ENCODE data around the gene FIG4.
"Not testable (repeated sequence)": the region's sequence is repeated elsewhere in the genome, so short reads cannot be mapped to it uniquely, and the experiment has no call there.

The FIG4 gene

DNA sequence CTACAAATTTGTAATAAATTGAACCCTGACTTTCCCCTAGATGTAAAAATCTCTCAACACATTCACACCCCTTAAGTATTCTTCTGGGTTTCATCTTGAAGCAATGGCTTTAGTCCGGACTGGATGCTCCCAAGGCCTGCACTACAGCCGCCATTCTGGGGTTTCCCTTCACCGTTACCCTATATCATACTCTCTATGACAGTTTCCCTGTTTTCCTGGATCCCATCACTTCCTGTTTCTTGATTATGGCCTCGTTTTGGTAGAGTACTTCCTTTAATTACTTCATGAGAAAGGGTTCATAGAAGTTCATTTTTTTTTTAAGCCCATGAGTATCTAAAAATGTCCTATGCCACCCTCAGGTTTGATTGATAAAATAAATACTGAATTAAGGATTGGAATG, 11.7 kb downstream of the FIG4 start:
- DNase-seq (ENCODE audit: low read depth in 3 of 3): no peak

DNA sequence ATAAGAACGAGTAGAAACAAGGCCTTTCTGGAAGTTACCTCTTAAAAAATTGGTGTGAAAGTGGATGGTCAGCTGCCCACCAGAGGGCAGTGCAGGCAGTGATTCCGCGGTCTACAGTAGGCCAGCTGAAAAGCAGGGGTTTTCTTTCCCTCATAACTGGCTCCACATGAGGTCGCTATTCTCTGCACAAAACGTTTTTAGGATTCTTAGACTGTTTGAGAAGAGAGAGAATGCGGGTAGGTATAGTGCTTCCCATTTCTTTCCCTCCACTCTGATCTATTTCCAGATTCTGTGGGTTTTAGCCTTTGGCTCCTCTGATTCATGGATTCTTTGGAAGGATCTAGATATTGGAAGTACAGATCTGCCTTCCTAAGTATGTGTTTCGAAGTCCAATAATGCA, 14.2 kb downstream of the FIG4 start:
- DNase-seq (ENCODE audit: low read depth in 3 of 3): peak; percentile 35 to 72 (median 52)

DNA sequence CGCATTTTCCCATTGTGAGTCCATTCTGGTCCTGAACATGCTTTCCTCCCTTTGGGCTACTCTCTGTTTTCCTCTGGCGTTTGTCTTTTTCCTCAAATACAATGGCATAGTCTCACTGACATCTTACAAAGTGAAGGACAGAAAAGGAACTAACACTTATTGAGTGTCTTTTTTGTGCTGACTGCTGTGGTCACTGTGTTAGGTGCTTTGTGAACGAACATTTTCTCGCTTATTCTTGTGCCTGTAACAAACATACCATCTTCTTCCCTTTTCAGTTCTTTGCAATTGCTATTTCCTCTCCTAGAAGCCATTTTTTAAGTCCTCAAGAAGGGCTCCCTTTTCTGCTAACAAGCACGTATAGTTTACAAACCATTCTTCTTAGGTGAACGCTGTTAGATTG, 15.4 kb downstream of the FIG4 start:
- DNase-seq (ENCODE audit: low read depth in 3 of 3): no peak

DNA sequence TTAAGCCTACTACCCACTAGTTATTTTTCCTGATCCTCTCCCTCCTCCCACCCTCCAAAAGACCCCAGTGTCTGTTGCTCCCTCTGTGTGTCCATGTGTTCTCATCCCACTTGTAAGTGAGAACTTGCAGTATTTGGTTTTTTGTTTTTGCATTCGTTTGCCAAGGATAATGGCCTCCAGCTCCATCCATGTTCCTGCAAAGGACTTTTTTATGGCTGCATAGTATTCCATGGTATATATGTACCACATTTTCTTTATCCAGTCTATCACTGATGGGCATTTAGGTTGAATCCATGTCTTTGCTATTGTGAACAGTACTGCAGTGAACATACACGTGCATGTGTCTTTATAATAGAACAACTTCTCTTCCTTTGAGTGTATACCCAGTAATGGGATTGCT, 17.0 kb downstream of the FIG4 start:
- not testable (repeated sequence) for DNase-seq (ENCODE audit: low read depth in 3 of 3)

DNA sequence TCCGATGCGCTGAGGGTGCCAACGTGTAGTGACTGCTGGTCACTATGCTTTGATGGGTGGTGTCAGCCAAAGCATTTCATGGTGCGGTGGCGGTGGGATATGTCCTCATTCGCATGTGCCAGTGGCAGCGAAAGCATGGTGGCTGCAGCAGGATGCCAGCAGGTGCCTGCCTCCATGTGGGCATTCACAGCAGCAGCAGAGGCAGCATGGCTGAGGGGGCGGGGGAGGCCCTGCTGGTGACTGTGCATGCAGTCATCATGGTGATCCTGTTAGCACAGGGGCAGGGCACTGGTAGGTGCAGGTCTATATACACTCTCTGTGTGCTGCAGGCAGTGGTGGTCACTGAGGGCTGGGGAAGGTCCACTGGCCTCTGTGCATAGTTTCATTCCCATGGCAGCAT, 22.0 kb downstream of the FIG4 start:
- peak in 1 of 3 experiments; percentile 4 for DNase-seq (ENCODE audit: low read depth in 3 of 3)

DNA sequence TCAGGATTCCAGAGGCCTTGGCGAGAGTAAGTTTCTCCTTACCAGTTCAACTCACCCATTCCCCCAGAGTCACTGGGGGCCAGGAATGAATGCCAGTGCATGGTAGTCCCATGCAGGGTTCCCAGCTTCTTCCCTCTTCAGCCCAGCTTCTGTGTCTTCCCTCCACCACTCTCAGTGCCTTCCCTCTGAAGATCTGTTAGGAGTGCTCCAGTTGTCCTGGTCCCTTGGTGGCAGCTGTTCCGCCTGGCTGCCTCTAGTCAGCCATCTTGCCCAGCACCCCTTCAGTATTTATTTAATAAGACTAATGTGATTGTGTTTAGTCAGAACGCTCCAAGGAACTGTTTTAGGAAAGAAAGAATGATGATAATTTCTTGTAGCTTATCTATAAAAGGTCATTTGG, 23.1 kb downstream of the FIG4 start:
- DNase-seq (ENCODE audit: low read depth in 3 of 3): no peak

DNA sequence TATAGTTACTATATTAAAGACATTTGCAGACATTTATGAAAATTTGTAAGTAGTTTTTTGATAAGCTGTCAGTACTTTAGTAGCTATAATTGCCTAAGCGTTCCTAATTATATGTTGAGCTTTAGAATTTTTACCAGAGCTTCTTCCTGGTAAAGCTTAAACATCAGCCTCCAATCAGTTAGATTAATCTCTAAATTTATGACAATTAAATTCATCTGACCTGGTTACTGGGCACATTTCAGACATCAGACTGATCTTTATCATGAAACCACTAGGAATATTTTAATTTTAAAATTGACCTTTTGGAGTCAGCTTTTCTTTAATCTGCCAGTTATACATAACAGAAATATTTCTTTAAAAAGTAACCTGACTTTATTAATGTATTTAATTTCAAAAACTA, 23.5 kb downstream of the FIG4 start:
- DNase-seq (ENCODE audit: low read depth in 3 of 3): no peak

DNA sequence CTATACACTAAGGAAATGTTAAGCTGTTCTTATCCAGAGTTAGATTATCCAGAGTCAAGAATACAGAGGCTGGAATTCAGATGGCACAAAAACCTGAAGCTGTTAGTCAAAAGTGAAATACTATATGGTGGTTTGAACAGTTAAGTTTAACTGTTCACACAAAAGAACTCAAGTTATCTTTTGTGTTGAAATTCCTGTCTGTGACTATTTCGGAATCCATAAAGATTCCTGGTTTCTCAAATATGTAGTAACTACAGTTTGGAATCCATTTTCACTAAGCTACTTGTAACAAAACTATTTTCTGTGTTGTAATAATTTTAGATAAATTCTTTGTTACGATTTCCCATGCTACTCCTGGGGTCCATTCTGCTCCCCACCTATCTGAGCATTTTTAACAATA, 24.5 kb downstream of the FIG4 start:
- DNase-seq (ENCODE audit: low read depth in 3 of 3): no peak

DNA sequence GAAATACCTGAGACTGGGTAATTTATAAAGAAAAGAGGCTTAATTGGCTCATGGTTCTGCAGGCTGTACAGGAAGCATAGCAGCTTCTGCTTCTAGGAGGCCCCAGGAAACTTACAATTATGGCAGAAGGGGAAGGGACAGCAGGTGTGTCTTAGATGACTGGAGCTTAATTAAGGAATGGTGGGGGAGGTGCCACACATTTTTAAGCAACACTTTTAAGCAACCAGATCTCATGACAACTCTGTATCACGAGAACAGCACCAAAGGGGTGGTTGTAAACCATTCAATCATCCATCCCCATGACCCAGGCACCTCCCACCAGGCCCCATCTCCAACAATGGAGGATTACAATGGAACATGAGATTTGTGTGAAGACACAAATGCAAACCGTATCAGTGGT, 26.9 kb downstream of the FIG4 start:
- no peak for DNase-seq (ENCODE audit: low read depth in 3 of 3)

DNA sequence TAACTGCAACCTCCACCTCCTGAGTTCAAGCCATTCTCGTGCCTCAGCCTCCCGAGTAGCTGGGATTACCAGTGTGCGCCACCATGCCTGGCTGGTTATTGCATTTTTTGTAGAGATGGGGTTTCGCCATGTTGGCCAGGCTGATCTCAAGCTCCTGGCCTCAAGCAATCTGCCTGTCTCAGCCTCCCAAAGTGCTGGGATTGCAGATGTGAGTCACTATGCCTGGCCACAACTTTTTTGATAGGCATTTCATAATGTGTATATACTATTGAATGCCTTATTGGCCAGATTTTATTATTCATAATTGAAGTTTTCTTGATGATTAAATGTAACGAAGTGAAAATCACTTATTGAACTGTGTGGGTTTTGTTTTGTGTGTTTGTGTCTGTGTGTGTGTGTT, 27.9 kb downstream of the FIG4 start:
- no peak for DNase-seq (ENCODE audit: low read depth in 3 of 3)

DNA sequence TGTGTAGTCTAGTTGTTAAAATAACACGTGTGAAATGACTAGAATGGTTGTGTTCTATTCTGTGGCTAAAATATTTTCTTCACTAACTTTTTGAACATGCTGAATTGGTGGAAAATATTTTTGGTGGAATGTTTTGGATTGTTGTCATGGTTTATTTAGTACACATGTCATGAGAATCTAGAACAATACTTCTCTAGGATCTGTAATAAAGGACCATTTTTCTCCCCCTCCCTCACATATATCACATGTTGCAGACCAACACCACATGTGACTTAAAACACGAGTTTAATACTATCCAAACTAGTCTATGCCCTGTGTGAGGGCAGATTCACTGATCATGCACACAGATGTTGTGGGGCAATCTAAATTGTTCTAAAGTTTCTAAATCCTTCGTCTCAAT, 29.2 kb downstream of the FIG4 start:
- DNase-seq (ENCODE audit: low read depth in 3 of 3): no peak

DNA sequence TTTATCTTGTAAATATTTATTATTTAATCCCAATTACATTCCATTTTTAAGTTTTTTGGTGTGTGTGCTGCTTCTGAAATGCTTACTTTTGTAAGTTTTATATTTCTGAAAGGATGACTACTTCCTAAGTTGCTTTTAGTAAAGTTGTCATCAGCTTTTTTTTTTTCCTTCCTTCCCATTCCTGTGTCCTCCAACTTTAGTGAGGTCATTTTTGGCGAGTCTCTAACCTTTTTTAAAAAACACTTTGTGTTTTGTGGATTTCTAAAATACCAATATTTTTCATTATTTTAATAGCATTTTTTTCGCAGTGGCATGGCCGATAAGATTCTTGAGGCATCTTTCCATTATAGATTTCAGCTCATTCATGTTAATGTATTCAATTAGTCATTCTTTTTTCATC, 30.9 kb downstream of the FIG4 start:
- DNase-seq (ENCODE audit: low read depth in 3 of 3): no peak

DNA sequence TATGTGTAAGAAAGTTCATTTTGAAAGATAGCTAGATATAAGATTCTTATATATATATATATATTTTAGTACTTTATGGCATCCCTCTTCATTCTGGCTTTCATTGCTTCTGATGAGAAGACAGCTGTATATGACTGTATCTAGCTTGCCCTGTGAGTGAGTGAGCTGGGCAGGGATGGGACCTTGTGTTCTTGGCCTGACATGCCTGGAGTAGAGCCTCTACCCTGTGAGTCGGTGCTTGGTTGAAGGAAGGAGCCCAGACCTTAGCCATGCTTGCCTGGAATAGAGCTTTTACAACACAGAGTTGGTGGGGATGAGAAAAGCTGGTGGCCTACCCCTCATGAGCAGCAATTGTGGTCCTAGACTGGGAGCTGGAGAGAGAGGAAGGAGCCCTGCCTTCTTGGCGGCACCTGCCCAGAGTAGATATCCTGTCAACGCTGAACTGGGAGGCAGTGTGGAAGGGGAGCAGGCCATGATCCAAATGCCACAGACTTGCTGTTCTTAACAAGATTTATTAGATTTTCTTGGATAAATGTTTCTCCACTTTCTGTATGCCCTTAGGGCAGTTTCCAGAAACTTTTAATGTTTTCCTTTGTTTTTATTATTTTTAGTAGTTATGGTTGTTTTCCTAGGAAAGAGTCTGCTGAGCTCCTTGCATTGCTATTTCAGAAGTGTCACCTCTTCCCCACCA, 31.6 kb downstream of the FIG4 start:
- DNase-seq (ENCODE audit: low read depth in 3 of 3): no peak

DNA sequence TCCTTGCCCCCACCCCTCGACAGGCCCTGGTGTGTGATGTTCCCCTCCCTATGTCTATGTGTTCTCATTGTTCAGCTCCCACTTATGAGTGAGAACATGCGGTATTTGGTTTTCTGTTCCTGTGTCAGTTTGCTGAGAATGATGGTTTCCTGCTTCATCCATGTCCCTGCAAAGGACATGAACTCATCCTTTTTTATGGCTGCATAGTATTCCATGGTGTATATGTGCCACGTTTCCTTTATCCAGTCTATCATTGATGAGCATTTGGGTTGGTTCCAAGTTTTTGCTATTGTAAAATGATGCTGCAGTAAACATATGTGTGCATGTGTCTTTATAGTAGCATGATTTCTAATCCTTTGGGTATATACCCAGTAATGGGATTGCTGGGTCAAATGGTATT, 34.2 kb downstream of the FIG4 start:
- DNase-seq (ENCODE audit: low read depth in 3 of 3): not testable (repeated sequence)

DNA sequence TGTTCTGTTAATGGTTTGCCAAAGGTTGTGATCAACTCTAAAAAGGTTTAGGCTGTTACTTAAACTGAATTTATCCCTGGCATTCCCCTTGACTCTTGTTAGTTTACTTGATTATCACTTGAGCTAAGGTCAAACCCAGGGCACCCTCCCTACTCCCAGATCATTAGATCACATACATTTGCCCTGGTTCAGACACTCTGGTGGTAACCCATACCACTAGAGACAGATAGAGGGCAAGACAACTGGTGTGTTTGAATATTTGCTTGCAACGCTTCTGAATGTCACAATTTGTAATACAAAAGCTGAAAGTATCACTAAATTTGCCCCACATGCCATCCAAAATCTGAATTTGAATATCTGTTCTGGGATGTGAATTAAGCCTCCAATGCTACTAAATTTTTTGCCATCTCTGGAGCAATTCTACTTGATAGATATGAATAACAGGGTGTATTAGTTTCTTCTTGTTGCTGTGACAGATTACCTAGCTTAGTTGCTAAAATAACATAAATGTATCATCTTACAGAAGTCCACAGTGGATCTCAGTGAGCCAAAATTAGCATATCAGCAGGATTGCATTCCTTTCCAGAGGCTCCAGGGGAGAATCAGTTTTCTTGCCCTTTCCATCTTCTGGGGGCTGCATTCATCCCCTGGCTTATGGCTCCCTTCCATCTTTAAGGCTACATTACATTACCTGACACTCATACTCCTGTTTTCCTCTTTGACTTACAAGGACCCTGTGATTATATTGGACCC, 45.4 kb downstream of the FIG4 start:
- DNase-seq (ENCODE audit: low read depth in 3 of 3): no peak

DNA sequence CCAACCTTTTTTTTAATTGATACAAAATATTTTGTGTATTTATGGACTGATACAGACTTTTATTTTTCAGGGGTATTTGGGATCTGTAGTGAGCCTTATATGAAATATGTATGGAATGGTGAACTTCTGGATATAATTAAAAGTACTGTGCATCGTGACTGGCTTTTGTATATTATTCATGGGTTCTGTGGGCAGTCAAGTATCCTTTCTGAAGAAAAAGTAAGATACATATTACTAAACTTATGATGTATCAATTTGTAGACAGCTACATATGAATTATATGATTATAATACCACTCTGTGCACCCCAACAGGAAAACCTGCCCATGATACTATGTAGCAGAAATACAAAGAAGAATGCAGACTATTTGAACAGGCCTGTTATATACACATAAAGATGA, 47.2 kb downstream of the FIG4 start:
- no peak for DNase-seq (ENCODE audit: low read depth in 3 of 3)

DNA sequence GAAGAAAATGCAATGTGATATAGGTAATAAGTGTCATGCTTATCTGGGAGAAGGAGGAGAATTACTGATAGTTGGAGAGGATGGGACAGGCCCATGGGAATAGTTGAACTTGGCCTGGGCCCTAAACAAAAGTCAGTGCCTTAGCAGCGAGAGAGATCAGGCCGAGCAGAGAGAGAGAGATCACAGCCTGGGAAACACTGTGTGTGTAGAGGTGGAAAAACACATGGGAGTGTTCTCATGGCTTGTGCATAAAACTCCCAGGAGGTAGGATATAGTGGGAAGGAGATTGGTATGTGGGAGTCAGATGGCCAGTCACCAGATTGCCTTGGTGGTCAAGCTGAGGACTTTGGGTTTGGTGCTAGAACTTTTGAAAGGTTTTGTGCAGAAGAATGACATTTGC, 47.6 kb downstream of the FIG4 start:
- DNase-seq (ENCODE audit: low read depth in 3 of 3): no peak

DNA sequence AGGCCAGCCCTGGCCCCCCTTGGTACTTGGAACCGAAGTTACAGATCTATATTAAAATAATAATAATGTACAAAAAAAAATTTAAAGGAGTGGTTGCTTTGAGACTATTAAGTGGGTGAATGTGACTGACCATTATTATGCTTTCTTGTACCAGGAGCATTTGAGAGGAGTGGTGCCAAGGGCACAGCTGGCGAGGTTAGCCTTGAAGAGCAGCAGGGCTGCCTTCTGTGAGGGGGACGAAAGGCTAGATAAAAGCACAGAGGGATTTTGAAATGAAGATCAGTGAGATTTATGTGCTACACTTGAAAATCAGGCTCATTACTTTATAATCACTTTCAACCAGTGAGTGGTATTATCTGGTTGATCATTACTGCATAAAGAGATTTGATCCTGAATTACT, 48.6 kb downstream of the FIG4 start:
- no peak for DNase-seq (ENCODE audit: low read depth in 3 of 3)

DNA sequence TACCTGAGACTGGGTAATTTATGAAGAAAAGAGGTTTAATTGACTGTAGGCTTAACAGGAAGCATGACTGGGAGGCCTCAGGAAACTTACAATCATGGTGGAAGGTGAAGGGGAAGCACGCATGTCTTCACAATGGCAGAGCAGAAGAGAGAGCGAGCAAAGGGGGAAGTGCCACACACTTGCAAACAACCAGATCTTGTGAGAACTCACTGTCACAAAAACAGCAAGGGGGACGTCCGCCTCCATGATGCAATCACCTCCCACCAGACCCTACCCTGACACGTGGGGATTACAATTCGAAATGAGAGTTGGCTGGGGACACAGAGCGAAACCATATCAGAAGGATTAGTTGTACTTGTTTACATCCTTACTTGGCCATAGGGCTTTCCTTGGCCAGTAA, 49.7 kb downstream of the FIG4 start:
- DNase-seq (ENCODE audit: low read depth in 3 of 3): no peak

DNA sequence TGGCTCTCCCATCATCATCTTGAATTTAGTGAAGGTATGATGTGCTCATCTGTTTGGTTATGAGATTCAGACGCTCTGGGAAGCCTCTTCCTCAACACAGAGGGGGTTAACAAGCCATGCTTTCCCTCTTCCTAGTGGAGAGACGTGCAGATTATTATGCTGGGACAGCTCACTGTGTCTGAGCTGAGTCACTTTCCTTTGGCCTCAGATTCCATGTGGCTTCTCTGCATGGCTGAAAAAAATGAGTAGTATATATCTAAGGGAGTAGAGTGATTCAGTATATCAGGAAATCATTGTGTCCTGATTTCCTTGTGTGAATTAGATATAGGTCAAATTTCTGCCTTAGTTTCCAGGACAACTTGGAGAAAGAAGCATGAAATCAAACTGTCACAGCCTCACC, 52.6 kb downstream of the FIG4 start:
- no peak for DNase-seq (ENCODE audit: low read depth in 3 of 3)

DNA sequence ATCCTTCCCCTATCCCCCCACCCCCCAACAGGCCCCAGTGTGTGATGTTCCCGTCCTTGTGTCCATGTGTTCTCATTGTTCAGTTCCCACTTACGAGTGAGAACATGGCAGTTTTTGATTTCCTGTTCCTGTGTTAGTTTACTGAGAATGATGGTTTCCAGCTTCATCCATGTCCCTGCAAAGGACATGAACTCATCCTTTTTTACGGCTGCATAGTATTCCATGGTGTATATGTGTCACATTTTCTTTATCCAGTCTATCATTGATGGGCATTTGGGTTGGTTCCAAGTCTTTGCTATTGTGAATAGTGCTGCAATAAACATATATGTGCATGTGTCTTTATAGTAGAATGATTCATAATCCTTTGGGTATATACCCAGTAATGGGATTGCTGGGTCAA, 53.7 kb downstream of the FIG4 start:
- not testable (repeated sequence) for DNase-seq (ENCODE audit: low read depth in 3 of 3)

DNA sequence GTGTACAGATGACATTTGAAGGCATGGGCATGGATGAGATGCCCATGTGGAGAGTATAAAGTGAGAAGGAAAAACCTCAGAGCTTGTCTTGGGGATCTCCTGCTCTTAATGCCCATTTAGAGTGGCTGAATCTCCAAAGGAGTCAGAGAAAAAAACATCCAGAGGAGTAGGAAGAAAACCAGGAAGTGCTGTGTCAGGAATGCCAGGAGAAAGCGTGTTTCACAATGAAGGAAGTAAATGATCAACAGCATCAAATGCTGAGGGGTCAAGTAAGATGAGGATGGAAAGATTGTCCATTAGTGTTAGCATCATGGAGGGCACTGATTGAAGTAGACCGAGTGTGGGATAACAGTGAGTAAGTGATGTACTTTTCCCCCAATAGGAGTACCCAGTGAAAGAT, 56.1 kb downstream of the FIG4 start:
- no peak for DNase-seq (ENCODE audit: low read depth in 3 of 3)

DNA sequence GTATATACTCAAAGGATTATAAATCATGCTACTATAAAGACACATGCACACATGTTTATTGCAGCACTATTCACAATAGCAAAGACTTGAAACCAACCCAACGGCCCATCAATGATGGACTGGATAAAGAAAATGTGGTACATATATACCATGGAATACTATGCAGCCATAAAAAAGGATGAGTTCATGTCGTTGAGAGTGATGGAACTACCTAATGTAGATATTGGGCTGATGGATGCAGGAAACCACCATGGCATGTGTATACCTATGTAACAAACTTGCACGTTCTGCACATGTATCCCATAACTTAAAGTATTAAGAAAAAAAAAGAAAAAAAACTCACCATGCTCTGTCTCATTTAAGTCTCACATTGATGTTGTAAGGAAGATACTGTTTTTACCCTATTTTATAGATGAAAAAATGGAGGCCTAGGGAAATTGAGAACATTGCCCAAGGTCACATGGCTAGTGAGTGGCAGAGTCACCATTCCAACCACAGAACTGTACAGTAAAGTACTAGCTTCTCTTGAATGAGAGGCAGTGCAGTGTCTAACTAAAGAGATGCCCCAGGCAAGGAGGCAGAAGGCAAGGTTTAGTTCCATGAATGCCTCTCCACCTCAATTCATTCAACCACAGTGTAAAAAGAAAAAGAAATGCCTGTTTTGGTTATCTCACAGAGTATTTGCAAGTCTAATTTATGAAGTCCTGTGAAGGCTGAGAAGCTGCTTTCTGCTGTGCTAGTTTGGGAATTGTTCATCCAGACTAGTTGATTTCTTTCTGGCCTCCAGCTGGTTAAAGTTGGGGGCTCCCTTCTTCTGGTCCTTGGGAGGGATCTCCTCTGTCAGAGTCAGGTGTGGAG, 68.2 kb downstream of the FIG4 start:
- no peak for DNase-seq (ENCODE audit: low read depth in 3 of 3)

Data from stimulated activated CD4-positive, alpha-beta T cell treated with anti-CD3 and anti-CD28 coated beads, TNF-alpha, amount 100 ng/mL, for 24 hours (primary cell).